HG03442 (cell line): ENCODE measurements around the gene CSNK2A2.

Experiments used
- ATAC-seq: cut with Tn5 transposase; IDR thresholded peaks from one replicate; pipeline ENCODE4 v1.9.1; 2021; ENCODE audit warnings: mild to moderate bottlenecking, moderate library complexity; ENCODE audit not compliant: unreplicated experiment

Gene CSNK2A2

DNA sequence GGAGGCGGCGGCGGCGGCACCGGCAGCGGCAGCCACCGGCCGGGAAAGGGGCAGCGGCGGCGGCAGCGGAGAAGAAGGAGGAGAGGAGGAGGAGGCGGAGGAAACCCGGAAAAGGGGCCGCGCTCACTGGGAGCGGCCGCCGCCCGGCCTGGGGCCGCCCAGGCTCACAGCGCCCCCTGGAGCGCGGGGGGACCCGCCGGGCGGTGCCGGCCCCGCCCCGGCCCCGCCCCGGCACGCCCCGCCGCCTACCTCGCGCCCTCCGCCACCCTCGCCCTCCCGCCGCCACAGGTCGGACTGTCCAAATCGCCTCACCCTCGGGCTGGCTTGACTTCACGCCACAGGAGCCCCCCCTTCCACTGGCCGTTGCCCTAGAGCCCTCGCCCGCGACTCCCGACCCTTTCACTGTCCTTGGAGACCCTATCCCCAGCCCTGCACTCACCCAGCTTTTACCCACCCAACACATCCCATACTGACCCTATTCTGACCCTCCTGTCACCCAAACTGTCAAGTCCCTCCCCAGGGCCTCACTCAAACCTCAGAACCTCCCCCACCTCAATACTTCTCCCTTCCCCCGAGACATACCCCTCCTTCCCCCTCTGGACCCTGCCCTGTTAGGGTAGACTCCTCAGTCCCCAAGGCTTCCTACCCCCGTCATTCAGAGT is at the start of gene CSNK2A2:
TSS of gene CSNK2A2 (minus strand) at position 85 of the 662 bp plus-strand sequence. CDS start 370 bp downstream, outside the sequence.
- ATAC-seq = peak; percentile 90

DNA sequence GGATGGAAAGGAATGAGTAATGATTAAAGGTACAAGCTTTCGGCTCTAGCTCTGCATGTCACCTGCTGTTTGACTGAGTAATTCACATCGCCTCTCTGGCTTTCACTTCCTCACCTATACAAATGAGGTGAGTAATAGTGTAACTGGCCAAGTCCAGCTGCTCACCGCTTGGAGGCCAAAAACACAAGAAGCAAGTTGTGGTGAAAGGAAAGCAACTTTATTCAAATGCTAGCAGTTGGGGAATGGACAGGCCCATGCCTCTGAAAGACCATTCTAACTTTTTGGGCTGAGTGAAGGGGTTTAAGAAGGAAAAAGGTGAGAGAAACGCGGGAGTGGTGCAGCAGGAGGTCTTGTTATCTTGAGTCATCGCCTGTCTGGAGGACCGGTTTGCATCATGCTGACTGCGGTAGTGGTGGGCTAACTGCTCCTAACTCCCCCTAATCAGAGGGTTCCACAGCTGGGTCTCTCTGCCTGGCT is 45.7 kb upstream of the CSNK2A2 start:
- ATAC-seq = peak; percentile 97

DNA sequence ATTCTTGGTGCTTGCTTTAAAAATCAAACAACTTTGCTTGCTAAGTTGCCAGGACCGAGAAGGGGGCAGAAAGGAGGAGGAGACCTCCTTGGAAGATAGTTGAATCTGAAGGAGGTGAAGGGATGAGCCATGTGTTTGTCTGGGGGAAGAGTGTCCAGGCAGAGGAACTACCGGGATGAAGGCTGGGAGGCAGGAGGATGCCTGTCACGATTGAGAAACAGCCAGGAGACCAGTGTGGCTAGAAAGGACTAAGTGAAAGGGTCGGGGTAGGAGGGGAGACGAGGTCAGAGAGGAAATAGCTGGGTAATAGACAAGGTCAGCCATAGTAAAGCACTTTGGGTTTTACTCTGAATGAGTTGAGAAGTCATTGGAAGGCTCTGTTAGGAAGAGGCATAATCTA is 38.9 kb upstream of the CSNK2A2 start:
- no peak for ATAC-seq

DNA sequence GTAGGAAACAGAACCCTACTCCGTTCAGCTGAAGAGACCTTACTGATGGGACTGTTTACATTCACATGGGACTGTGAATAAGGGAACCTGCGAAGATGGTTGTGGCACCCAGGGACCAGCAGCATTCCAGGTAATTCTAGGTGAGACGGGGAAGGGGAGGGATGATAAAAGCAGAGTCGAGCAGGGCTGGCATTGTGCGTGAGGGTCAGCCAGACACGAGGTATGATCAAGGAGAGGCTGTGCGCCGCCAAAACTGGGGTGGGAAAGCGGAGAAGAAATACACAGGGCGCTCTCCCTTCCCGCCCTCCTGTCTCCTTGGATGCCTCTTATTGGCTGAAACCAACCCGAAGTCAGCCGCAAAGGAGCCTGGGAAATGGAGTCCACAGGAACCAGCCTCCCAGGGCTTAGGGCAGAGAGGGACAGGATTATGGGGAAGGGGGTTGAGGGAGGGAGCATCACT is 38.4 kb upstream of the CSNK2A2 start:
- ATAC-seq = peak; percentile 98

DNA sequence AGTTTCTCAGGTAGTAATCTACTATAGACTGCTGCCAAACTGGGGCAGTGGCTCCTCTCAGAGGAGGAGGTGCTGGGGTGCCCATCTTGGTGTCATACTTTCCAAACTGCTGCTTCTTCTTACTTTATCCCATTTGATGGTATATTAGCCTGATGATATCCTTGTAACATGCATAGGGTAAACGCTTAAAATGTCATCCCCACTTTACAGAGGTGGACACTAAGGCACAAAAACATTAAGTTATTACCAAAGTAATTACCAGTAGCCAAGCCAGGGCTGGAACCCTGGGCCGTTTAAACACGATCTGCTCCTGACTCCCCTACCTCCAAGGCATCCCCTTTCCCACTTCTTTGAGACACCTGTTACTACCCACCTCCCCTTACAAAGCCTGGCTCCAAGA is 37.8 kb upstream of the CSNK2A2 start:
- ATAC-seq = no peak

DNA sequence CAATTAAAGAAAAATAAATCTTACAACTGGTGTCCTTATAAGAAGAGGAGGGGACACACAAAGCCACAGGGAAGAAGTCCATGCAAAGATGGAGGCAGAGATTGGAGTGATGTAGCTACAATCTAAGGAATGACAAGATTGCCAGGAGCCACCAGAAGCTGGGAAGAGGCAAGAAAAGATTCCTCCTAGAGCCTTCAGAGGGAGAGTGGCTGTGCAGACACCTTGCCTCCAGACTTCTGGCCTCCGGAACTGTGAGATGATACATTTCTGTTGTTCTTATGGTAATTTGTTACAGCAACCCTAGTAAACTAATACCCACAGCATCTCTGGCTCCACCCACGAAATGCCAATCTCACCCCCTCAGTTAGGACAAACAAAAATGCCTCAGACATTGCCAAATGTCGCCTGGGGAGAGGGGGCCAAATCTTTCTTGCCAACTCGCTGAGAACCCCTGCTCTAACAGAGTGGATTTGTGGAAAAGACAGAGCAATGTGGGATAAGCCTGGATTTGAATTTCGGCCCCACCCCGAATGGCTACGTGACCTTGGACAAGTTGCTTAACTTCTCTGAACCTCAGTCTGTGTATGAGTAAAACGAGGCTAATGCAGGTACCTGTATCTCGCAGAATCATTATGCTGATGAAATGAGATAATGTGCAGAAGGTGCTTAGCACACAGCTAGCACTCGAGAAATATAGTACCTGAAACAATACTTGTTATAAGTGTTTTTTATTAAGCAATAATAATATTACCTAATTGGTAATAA is 37.1 kb upstream of the CSNK2A2 start:
- no peak for ATAC-seq

DNA sequence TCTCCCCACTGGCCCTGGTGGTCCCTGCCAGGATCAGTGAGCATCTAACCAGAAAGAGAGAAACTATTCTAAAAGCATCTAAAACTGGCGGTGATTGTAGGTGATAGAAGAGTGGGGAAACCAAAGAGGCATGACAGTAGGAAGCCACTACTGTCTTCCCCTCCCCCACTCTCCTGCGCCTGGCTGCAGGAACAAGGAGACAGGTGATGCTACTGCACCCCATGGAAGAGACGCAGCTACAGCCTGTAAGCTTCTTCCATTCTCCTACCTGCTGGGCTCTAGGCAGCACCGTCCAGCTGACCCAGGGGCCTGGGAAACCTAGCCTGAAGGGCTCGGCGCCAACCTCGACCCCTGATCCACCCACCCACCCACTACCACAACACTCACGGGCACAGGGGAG is 32.4 kb upstream of the CSNK2A2 start:
- no peak for ATAC-seq

DNA sequence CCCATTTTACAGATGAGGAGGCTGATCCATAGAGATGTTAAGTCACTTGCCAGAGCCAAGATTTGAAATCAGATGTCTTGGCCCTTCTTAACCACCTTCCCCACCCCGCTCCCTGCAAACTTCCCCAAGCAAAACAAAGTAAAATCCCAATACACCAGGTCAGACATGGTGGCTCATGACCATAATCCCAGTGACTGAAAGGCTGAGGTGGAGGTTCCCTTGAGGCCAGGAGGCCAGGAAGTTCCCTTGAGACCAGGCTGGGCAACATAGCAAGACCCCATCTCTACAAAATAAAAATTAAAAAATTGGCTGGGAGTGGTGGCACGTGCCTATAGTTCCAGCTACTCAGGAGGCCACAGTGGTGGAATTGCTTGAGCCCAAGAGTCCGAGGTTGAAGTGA is 28.9 kb upstream of the CSNK2A2 start:
- ATAC-seq = no peak

DNA sequence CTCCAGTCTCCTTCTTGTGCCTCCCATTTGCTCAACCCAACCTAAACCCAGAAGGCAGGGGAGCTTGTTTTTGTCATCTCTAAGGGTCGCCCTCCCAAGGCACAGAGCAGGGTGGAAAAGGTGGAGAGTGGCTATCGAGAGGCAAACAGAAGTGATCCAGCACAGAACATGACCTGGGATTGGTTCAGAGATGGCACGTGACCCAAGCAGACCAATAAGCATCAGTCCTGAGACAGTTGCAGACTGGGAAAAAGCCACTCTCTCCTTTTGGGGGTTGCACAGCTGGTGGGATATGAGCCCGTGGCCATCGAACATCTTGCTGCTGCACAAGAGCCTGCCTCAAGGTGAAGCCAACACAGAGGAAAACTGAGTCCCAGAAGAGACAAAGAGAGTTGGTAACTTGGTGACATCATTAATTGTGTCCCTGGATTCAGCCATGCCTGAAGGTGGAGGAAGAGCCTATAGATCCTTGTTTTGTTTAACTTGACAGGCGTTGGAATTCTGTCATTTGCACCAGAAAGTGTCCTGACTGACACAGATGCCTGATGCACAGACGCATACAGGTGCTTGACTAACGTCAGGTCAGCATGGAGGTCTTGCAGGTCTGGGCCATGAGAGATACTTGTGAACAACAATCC is 28.2 kb upstream of the CSNK2A2 start:
- no peak for ATAC-seq

DNA sequence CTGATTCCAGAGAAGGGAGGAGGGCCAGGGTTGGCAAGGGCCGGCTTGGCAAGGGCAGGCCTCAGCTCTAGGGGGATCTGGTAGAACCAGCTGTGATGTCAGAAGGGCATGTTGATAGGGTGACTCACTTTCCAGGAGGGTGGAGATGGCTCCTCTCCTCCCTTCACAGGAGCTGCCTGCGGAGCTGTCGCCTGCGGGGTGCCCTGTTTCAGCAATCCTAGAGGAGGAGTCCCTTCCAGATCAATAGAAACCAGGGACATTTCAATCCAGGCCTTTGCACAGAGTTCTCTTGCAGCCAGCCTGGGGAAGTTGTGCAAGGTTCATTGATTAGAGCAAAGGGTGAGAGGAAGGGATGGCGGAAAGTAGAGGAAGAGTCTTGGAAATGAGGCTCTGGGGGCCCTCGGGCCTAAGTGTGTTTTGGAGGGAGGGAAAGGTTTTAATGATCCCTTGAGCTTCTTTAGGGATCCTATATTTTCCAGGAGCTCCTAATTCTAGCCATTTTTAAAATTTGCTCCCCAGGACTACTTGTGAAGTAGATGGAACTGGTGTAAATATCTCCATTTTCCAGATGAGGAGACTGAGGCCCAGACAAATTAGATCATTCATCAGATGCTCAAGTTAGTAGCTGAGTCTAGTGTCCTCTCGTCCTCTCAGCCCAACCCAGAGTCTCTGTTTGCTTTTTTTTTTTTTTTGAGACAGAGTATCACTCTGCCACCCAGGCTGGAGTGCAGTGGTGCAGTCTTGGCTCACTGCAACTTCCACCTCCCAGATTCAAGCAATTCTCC is 24.8 kb upstream of the CSNK2A2 start:
- ATAC-seq = no peak

DNA sequence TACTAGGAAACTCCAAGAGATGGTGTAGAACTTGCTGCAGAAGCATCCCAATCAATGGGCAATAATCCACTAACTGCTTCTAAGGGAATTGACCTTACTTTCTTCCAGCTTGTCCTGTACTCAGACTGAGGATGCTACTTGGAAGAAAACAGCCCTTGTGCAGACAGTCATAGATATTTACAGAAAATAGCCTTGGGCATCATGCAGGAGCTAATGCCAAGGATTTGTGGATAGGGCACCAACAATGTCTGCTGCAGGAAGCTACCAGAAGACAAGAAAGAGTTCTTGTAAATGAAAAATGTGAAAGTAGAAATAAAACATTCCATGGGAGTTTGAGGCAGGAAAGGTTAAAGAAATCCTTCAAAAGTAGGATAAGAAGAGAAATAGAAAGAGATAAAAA is 21.5 kb upstream of the CSNK2A2 start:
- ATAC-seq = no peak

DNA sequence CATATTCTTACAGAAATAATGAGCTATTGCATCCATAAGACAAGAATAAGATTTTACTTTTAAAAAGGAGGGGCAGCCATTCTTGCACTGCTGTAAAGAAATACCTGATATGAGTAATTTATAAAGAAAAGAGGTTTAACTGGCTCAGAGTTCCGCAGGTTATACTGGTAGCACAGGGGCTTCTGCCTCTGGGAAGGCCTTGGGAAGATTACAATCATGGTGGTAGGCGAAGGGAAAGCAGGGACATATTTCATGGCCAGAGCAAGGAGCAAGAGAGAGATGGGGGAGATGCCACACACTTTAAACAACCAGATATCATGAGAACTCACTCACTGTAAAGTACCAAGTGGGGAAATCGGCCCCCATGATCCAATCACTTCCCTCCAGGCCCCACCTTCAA is 20.9 kb upstream of the CSNK2A2 start:
- no peak for ATAC-seq

DNA sequence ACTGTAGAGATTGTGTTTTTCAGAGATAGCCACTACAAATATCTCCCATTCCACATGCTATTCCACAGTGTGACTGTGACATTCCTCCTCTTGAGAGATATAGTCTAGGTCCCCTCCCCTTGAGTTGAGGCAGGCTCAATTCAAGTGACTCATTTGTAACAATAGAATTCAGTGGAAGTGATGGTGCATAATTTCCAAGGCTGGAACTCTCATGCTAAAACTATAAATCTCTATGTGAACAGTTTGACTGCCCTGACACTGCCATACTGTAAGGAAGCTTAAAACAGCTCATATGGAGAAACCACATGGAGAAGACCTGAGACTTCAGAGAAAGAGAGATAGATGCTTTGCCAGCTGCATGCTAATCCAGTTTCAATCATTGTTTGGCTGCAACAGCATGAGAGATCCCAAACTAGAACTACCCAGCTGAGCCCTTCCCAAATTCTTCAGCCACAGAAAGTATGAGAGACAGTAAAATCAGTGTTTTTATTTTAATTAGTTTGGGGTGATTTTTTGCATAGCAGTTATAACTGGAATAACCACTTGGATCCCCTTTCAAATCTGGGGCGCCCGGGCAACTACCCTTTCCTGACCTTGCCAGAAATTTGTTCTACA is 19.5 kb upstream of the CSNK2A2 start:
- no peak for ATAC-seq

DNA sequence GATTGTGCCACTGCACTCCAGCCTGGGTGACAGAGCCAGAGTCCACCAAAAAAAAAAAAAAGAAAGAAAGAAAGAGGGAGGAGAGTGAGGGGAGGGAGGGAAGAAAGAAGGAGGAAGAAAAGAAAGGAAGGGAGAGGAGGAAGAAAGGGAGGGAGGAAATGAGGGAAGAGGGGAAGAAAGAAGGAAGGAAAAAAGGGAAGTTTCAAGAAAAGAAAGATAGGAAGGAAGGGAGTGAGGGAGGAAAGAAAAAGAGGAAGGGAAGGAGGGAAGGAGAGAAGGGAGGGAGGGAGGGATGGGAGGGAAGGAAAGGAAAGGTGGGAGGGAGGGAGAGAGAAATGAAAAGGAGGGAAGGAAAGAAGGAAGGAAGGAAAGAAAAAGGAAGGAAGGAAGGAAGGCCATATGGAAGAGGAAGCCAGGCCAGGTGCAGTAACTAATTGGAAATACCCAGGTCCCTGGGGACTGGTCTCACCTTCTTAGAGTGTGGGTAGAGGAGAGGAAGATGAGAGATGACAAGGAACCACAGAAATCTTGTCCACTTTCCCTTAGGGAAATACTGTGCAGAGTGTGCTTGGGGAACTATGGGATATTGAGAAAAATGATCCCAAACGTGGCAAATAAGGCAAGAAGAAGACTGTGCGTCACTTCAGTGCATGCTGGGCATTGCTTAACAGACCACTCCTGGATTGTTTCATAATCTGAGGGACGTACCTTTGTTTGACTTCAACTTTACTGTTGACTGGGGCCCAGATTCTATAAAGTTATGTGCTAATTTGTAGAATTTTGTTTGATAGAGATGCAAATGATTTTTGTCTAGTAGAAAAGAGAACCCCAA is 15.1 kb upstream of the CSNK2A2 start:
- ATAC-seq = no peak

DNA sequence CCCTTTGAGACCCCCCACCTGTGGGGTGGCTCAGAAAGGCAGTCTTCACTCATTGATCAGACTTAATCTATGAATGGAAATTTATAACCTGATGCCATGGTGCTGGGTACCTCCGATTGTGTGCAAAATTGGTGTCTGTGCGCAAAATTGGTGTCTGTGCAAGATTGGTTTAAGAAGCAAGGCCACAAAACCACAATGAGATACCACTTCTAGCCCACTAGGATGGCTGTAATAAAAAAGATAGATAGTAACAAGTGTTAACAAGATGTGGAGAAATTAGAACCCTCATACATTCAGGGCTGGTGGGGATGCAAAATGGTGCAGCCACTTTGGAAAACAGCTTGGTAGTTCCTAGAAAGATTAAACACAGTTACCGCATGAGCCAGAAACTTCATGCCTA is 13.9 kb upstream of the CSNK2A2 start:
- ATAC-seq = no peak

DNA sequence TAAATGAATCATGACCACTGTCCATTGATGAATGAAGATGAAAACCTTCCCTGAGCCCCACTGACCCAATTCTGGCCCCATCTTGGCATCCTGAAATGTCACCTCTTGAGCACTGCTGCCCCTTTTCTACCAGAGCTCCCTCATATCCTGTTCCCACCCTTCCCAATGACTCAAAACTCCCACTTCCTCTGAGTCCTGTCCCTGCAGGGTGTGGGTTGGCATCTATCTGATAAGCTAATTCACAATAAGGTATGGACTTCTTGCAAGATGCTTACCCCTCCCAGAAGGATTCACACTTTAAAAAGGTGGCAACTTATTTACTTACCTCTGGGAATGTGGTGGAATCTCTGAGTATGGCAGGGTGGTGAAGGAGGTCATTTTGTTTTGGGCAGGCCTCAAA is 13.3 kb upstream of the CSNK2A2 start:
- ATAC-seq = no peak

DNA sequence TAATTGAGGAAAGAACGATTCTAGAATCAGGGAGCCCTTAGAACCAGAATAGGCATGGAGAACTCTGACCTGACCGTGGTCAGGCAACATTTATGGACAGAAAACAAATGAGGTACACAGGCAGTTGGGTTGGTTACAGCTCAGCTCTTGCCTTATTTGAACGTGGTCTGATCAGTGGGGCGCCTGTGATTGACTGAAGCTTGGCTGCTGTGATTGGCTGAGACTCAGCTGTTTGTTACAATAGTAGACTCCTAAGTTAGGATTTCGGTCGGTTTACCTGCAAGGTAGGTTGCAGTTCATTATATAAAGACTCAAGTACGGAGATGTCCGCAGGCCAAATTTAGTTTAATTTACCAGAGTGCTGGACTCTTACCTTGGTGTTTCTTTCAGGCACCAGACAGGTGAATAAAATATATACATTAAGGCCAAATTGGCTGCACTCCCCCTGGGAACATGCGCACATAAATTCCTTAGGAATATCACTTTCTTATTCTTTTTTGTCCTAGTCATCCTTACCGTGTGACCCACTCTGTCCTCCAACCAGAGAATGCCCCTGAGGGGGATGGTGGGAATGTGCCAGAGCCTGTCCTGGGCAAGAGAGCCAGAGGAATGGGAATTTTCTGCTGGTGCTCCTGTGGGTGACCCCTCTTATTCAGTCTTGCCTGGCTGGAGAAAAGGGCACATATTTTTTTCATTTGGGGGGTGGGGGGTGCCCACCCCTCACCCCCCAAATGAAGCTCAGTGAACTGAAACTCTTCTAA is 7.5 kb upstream of the CSNK2A2 start:
- no peak for ATAC-seq

DNA sequence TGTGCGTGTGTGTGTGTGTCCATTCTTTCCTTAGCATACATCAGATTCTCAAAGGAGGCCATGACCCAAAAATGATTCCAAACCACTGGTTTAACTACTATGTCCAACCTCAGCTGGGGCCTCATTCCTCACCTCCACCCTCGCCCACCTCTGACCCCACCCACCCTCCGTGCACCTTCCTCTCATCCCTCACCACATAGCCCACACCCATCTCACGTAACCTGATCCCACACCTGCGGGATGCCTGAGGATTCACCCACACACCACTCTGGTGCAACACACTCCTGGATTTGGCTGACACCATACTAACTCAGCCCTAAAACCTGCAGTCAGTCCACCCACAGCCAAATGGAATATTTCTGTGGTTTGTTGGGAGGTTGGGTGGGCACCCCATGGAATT is 3.3 kb upstream of the CSNK2A2 start:
- no peak for ATAC-seq
